Activated CD4-positive, CD25-positive, alpha-beta regulatory T cell treated with anti-CD3 and anti-CD28 coated beads, Interleukin-2, amount 50 U/mL, for 16 hours (primary cell): ENCODE measurements around the gene ZFYVE28.
"Not testable (repeated sequence)": the region's sequence is repeated elsewhere in the genome, so short reads cannot be mapped to it uniquely, and the experiment has no call there.

Experiments
- DNase-seq: peaks from one replicate; pipeline ENCODE4 v3.0.0-alpha.2; 2020; ENCODE audit warnings: low read depth, low spot score

ZFYVE28 gene

DNA sequence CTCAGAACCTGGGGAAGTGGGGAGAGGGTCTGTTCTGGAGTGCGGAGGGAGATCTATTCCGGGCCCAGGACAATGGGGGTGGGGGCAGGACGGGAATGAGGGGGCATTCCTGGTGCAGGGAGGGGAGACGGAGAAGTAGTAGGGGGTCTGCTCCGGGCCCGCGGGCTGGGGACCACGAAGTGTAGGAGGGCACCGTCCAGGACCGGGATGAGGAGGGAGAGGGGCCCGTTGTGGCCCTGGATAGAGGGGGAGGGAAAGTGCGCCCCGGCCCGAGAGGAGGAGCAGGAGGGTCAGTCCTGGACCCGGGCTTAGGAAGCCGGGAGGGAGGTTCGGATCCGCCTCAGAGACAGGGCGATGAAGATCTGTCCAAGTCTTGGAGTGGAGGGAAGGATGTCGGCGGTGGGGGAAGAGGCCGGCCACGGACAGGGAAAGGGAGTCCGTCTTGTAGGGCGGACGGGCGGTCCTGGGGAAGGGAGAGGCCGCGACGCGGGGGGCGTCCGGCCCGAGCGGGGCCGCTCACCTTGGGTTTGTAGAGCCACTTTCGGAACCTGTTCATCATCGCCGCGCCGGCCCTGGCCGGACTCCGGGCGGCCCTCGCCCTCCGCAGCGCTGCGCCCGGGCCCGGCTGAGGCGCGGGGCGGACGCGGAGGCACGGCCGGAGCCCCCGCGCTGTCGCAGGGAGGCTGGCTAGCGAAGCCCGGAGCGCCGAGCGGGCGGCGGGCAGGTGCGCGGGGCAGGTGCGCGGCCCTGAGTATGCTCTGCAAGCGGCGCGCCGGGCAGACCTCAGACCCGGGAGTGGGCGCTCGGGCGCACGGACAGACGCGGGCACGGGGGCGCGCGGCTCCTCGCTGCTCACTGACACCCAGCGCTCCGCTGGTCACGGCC, at the start of gene ZFYVE28:
TSS of gene ZFYVE28 (minus strand) at position 881 of the 885 bp plus-strand sequence. CDS start at position 559, 322 bp downstream.
- no peak for DNase-seq

DNA sequence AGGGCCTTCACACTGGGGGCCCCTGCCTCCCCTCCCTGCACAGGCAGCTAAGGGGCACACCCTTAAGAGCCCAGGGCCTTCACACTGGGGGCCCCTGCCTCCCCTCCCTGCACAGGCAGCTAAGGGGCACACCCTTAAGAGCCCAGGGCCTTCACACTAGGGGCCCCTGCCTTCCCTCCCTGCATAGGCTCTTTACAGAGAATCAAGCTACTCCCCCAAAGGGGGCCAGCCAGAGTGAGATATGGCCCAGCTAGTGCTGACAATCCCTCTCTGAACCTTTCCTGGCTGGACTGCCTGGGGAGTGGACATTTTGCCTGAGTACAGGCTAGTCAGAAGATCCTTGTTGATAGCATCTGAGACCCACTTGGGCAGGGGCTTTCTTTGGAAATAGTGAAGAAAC, 47.1 kb upstream of the ZFYVE28 start:
- DNase-seq = not testable (repeated sequence)

DNA sequence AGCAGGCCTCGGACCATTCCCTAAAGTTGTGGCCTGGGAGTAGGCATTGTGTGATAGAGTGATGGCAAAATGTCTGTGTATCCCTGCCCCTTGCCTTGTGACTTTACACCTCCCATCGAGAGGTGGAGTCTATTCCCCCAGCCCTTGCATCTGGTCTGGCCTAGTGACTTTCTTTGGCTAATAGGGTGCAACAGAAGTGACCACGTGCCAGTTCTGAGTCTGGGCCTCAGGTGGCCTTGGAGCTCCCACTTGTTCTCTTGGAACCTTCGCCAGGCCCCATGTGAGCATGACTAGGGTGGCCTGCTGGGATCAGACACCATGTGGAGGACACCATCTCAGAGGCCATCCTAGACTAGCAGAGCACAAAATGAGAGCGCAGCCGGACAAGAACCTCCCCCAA, 46.6 kb upstream of the ZFYVE28 start:
- no peak for DNase-seq

DNA sequence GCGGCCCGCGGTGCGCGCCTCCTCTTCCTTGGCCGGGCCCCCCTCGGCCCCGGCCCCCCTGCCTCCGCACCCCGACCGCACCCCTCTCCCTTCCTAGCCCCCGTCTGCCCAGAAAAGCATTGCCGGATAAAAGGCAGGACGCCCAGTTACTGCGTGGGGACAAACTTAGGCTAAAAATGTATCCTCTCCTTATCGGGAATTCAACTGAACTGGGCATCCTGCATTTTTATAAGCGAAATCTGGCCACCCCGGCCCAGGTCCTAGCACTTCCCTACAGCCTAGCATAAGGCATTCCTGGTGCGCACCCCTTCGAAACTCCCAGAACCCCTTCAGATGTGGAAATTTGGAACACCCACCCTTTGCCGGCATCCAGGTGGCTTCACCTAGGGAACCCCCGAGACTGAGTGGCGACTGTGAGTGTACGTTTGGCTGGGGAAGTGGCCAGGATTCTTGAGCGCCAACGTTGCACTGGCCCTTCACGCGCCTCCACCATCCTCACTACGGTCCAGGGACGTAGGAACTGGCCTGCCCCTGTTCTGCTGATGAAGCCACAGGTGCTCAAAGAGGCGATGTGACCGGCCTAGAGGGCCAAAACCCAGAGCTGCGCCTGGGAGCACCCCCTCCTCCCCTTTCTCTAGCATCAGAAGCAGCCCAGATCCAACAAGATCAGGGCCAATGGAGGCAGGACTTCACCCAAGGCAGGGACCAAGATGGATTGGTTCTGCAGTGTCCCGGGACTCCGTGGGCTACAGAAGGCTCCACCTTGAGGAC, 44.7 kb upstream of the ZFYVE28 start:
- DNase-seq = no peak

DNA sequence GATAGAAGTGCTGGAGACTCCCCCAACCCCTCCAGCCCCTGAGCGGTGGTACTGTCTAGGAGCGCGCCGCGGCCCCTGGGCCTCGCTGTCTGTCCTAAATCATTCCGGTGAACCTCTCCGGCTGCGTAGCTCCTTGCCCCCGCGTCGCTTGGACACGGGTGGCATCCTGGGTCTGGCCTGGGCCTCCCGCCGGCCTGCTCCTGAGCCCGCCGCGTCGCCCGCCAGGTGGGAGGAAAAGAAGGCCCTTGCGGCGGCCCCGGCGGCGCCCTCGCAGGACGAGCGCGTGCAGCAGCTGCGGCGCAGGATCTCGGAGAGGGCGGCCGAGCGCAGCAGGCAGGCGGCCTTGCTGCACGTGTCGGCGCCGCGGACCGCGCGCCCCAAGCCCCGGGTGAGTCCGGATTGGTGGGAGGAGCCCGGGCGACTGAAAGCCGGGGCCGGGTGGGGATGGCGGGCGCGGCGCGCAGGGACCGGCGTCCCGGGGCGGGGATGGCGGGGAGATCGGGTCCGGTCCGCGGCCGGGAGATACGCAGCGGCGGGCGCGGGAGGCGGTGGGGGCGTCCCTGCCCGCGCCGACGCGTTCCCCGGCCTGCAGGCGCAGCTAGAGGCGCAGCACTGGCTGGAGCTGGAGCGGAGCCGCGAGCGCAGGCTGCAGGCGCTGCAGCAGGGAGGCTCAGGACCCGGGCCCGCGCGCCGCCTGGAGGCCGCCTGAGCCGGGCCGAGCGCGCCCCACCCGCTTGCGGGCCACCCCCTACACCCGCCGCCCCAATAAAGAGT, 44.0 kb upstream of the ZFYVE28 start:
- DNase-seq = no peak

DNA sequence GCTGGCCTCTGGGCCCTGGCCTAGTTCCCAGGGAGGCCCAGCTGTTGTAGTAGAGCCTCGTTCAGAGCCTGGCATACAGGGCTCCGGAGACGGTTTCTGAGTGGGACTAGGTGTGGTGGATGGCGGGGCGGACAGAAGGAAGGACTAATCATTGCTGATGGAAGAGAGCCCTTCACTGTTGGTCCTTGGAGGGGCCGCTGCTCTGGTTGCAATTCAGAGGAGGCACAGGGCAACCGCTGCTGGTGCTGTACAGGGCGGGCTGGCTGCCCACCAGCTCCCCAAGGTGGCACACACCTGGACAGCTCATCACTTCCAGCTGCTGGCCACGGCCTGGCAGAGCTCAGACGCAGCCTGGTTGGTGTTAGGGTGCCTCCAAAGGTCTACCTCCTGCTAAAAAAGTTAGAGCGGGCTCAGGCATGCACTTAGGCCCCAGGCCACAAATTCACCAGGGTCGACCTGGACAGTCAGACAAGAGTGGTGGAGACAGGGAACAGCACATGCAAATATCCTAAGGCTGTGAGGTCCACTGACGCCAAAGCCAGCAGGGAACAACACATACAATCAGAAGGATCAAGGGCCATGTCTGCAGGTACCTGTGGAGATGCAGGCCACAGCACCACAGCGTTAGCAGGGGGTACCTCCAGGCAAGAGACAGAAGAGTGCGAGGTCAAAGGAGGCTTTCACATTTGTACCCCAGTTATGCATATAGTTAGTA, 43.0 kb upstream of the ZFYVE28 start:
- DNase-seq = no peak

DNA sequence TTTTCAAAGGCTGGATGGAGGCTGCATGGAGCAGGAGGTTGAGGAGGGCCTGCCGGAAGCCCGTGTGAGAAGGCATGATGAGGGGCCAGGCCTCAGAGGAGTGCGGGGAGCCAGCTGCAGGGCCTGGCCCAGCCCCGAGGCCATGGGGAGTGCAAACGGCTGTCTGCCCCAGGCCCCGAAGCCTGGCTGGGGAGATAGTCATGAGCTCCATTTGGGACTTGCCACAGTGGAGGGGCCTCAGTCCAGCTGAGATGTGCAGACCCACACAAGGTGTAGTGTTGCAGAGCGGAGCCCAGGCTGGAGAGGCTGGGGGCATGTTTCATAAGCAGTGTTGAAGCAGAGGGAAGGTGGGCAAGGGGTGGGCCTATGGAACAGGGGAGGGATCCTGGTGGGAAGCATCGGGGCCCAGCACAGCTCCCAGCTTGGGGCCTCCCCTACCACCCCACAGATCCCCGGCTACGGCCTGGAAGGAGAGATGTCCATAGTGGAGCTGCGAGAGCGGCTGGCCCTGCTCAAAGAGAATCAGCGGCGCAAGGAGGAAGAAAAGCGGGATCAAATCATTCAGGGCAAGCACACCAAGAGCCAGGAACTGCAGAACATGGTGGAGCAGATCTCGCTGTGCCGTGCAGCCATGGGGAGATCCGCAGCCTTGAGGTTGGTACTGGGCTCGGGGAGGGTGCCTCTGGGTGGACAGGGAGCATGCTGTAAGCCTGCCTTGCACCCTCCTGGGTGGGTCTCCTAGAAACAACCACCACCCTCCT, 41.3 kb upstream of the ZFYVE28 start:
- no peak for DNase-seq

DNA sequence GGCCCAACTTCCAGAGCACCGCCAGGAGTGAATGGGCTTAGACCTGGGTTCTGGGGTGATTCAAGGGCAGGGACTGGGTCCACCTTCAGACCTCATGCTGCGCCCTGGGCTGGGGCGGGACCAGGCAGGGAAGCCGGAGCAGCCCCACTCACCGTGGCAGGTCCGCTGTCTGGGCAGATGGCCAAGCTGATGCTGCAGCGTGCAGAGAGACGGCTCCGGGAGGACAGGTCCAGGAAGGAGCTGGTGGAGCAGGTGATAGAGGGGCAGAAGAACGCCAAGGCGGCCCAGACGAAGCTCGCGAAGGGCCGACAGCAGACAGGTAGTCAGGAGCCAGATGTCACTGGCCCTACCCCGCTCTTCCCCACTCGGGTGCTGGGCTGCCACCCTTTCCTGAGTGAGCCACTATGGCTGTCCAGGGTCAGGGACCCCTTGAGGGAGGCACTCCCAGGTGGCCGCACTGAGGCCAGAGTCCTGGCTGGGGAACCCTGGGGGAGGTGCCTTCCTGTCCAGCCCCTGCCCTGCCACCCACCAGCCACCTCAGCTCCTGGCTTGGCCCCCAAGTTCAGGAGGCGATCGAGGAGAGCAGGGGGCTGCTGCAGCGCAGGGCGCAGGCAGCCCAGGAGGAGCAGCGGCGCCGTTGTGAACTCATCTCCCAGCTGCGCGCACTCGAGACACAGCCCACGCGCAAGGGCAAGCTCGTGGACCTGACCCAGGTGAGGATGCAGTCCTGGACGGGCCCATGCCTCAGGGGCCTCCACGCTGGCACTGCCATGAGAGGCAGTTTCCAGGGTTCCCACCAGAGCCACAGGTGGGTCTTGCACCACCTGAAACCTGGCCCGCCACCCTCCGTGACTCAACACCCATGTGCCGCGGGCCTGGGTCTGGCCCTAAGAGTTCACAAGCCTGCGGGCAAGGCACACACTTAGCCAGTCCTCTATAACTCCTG, 40.4 kb upstream of the ZFYVE28 start:
- DNase-seq = no peak

DNA sequence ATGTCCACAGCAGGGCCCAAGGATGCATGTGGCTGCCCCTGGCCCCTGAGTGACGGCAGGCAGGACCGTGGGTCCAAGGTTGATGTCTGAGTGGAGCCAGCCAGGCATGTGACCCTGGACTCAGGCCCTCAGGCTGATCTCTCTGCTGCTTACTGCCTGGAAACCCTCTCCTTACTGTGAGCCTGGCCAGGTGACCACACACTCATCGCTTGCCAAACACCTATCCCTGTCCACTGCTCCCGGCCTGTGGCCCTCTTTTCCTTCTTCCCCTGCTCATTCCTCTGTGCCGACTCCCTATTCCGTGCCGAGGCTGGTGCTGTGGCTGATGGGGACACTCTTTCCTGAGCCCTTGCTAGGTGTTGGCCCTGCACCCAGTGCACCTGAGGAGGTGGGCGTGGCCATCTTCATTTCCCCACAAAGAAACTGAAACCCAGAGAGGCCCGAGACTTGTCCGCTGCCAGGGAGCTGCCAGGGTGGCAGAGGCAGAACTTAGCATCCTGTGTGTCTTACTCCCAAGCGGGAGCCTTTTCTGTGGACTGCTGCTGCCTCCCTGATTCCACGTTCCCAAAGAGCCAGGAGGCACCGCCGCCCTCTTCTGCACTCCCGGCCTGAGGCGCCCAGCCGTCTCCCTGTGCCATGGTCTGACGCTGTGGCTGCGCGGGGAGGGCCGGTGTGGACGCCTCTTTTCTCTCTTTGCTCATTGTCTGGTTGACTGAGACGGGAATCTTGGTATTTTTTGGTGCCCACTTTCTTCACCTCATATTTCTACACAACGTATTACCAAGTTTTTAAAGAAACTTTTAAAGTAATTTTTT, 39.2 kb upstream of the ZFYVE28 start:
- DNase-seq = no peak

DNA sequence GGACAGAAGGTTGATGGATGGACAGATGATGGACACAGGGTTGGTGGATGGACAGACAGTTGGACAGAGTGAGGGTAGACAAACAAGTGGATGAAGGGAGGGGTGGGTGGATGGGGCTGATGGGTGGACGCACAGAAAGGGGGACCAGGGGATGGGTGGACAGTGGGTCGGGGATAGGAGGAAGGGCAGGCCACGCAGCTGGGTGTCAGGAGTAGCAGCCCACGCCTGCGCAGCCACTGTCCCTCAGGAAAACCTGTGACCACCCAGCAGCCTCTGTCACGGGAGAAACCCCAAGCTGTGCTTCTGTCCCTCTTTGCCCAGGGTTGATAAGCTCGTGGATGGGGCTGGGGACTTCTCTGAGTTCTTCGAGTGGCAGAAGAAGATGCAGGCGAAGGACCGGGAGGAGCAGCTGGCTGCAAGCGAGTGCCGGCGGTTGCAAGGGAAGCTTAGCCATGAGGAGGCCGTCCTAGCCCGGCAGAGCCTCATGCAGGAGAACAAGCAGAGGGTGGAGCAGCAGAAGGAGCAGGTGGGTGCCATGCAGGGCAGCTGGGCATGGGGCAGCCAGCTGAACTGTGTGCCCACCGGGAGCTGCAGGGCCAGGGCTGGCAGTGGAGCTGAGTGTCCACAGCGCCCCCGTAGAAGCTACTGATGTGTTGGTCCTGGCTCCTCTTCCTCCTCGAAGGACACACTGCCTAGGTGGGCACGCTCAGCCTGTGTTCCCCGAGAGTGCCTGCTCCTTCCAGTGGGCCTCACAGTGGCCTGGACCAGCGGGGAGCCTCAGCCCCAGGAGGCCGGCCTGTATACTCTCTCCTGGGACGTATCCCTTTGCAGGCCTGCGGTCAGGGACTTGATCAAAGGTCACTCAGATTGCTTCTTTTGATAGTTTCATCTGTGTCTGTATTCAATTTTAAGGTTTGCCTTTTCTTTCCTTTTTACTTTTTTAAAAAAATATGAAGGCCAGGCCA, 33.7 kb upstream of the ZFYVE28 start:
- DNase-seq = no peak

DNA sequence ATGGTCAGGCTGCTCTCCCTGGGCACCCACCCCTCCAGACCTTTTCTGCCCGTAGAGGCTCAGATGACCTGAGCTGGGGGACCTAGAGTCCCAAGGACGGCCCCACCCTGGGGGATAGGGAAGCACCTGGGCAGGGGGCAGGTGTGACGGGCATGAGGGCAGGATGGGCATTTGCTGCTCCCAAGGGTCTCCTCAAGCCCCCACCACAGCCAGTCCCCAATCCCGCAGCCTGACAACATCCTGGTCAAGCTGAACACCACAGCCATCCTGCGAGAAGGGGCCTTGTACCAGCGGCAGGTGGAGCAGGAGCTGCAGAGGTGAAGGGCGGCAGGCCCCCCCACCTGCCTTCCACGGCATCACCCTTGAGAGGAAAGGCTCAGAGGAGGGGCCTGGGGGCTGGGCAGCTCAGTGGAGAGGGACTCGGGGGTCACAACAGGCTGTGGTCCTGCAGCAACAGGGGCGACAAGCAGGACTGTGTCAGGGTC, 32.6 kb upstream of the ZFYVE28 start:
- no peak for DNase-seq

DNA sequence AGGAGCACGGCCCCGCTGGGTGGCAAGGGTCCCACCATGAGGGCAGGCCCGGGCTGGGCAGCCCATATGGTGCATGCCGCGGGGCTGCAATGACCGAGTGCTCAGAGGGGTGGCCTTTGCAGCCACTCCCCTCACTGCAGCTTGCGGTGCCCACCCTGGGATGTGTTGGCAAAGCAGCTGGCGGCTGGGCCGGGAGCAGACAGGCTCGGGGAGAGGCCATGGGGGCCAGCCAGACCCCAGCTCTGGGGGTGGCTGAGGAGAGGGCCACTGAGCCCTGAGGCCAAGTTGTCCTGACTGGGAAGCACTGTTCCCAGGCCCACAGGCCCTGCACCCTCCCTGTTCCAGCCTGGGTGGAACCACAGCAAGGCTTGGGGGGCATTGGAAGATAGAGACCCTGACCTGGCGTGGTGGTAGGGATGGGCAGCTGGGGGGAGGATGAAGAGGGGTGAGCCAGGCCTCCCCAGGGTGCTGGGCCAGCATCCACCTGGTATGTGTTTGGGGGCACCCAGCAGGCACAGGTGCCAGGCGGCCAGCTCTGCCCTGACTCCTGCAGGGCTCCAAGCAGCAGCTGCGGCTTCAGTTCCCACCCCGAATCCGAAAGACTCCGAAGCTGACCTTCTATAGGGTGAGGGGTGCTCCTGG, 32.1 kb upstream of the ZFYVE28 start:
- DNase-seq = no peak

DNA sequence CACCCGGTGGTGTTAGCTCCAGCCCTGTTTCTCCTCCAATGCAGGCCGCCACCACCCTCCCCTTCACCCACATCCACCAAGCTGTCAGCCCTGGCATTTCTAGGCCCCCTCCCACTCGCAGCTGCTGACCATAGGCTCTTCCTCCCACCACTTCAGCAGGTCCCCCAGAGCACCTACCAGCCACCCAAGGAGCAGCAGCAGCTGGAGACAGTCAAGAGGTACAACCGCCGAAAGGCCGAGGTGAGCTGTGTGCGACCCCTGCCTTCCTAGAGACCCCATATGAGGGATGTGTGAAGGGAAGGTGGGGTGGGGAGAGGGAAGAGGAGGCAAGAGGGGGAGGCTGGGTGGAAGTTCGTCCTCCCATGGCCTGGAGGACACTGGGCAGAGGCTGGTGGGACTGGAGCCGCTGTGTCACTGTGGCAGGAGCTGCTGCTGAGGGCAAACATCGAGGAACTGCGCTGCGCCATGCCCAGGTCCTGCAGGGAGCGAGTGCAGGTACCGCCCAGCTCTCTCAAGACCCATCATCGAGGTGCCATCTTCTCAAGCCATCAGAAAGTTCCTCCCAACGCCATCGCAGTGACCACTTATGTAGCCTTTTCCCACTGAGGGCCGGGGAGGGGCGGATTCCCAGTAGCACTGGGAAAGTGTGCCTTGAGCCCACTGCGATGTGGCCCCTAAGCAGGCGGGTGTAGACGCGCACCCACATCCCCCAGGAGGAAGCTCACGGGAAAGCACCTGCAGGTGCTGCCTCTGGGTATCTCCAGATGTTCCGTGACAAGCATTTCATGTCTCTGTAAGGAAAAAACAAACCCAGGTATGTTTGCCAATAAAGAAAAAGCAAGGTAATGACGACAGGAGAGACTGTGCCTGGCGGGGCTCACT, 31.3 kb upstream of the ZFYVE28 start:
- DNase-seq = no peak

DNA sequence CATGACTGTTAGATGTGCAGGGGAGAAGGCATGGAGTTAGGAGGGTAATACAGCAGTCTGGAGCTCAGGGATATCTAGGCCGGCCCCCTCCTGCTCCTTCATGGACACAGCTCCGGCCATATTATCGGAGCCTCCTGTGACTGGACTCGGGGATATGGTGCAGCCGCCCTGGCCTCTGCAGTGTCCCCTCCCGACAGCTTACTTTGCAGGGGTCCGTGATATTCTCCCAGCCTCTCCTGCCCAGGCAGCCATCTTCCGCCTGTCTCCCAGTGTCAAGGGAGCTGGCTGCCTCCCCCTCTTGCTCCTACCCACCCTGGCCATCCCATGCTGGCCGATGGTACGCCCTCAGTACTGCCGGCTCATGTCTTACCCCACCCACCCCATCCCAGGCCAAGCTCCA, 30.6 kb upstream of the ZFYVE28 start:
- DNase-seq = no peak

DNA sequence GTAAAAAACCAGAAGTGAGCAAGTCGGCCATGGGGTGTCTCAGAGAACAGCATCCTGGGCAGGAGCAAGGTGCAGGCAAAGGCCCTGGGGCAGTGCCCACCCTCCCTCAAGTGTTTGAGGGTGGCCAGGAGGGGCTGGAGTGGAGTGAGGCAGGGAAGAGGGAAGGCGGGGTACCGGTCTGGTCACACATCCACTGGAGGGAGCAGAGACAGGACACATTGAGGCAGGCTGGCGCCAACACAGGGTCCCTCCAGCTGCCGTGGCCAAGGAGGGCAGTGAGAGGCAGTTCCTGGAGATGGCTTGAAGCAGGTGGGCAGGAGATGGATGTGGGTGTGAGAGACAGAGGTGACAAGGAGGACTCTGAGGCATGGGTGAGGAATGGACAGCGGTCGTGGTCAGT, 30.1 kb upstream of the ZFYVE28 start:
- no peak for DNase-seq
